D721Med (cell line): ENCODE measurements around the gene HDAC11.

Source experiments
- DNase-seq: peaks from one replicate; pipeline ENCODE4 v3.0.0; 2011; ENCODE audit warnings: low spot score; ENCODE audit not compliant: insufficient read length
- FAIRE-seq: peaks from 2 replicates; lab custom pipeline; 2011; peaks lifted over from hg19 to GRCh38; lab: Jason Lieb, UNC
- TF ChIP-seq, protein P1 (sequence below): IDR thresholded peaks from 2 replicates; pipeline ENCODE4 v1.5.1; 2012; ENCODE audit warnings: mild to moderate bottlenecking, control low read depth; ENCODE audit not compliant: insufficient read depth; ENCODE audit errors: missing control alignments

Gene HDAC11

DNA sequence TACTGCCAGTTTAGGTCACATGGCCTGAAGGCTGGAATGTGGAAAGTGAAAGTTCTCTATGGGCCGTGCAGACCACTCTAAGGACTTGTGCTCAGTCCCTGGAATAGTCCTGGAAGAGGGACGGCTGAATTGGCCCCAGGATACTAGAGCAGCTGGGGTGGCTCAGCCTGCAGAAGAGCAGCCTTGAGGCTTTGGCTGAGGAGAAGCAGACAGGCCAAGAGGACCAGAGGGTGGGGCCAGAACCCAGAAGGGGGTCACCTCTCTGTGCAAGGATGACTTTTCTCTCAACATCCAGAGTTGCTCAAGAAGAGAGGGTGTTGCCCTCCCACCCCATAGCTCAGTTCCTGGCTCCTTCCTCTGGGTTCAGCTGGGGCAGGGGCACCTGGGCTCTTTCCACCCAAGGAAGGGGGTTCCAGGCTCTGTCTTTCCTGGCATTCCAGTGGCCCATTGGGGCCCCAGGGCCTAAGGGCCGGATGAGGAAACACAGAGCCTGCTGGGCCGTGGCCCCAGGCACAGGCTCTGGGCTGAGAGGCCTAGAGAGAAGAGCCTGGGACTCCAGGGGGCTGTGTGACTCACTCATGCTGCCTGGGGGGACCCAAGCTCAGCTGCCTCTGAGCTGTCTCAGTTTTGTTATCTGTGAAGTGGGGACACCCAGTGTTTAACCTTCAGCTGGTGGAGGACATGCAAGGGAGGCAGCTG, 60.3 kb downstream of the HDAC11 start:
- TF ChIP-seq, protein P1, sequence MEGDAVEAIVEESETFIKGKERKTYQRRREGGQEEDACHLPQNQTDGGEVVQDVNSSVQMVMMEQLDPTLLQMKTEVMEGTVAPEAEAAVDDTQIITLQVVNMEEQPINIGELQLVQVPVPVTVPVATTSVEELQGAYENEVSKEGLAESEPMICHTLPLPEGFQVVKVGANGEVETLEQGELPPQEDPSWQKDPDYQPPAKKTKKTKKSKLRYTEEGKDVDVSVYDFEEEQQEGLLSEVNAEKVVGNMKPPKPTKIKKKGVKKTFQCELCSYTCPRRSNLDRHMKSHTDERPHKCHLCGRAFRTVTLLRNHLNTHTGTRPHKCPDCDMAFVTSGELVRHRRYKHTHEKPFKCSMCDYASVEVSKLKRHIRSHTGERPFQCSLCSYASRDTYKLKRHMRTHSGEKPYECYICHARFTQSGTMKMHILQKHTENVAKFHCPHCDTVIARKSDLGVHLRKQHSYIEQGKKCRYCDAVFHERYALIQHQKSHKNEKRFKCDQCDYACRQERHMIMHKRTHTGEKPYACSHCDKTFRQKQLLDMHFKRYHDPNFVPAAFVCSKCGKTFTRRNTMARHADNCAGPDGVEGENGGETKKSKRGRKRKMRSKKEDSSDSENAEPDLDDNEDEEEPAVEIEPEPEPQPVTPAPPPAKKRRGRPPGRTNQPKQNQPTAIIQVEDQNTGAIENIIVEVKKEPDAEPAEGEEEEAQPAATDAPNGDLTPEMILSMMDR, result no peak
- FAIRE-seq, result no peak
- DNase-seq, result no peak

DNA sequence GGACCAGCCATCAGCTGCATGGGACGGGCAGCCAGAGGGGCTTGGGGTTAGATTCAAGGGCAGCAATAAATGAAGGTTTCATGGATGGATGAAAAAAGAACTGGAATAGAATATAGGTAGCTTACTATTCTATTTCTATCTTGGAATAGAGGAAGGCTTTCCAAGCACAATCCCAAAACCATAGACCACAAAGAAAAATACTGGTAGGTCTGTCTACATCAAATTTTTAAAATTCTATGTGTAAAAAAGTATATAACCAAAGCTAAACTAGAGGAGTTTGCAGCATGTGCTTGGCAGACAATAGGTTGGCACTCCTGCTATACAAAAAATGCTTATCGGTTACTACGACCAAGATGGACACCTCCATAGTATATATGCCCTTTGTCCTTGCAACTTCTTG, 61.6 kb downstream of the HDAC11 start:
- FAIRE-seq (no peak), DNase-seq (no peak)
- TF ChIP-seq, protein P1, result no peak

- DNase-seq (no peak), FAIRE-seq (no peak)
- TF ChIP-seq, protein P1, result no peak
These were observed 62.0 kb downstream of the HDAC11 start for GRCh38 chr3:13542142-13542541.

- DNase-seq (no peak), FAIRE-seq (no peak)
- TF ChIP-seq, protein P1, result no peak
These were observed 63.1 kb downstream of the HDAC11 start for GRCh38 chr3:13543253-13543652.

DNA sequence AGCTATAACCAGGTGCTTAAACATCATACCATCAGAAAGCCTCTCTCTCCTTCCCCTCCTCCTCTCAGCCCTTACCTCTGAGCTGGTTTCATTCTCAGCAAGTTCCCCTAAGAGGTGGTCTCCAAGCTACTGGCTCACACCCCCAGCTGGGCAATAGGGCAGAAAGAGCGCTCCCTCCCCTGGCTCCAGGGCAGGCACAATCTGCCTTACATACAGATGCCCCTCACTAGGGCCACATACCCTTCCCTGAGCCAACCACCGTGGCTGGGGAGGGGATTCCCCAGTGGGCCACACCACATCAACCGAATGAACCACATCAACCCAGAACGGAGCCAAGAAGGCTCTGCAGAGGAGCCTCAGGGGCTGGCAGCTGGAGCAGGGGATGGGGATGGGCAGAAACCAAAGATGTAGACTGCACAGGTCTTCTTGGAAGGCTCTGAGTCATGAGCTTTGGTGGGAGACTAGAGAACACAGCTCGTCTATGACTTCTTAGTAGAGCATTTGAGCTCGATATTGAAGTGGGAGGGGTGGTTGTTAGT, 64.3 kb downstream of the HDAC11 start:
- DNase-seq, result no peak
- TF ChIP-seq, protein P1, result no peak
- no peak for FAIRE-seq

GRCh38 chr3:13544951-13545651, 65.0 kb downstream of the HDAC11 start:
- DNase-seq (no peak), FAIRE-seq (no peak)
- TF ChIP-seq, protein P1, result no peak
